ENCODE results near the gene HK1.

- no peak for TF ChIP-seq CTCF (IDR thresholded peaks at IDR 0.05)
- TF ChIP-seq POLR2A (IDR thresholded peaks at IDR 0.05): no peak
Observed at GRCh38 chr10:69303632-69304051, 25.3 kb downstream of the HK1 start.
